OCI-M2 (cell line): Measurements from ENCODE around the gene HNRNPA1L2.
"Not testable (repeated sequence)": the region's sequence is repeated elsewhere in the genome, so short reads cannot be mapped to it uniquely, and the experiment has no call there.

Experiments used
- DNase-seq: peaks from one replicate; lab custom pipeline; 2025; ENCODE audit not compliant: unreplicated experiment; lab: John Stamatoyannopoulos, UW

The HNRNPA1L2 gene

DNA sequence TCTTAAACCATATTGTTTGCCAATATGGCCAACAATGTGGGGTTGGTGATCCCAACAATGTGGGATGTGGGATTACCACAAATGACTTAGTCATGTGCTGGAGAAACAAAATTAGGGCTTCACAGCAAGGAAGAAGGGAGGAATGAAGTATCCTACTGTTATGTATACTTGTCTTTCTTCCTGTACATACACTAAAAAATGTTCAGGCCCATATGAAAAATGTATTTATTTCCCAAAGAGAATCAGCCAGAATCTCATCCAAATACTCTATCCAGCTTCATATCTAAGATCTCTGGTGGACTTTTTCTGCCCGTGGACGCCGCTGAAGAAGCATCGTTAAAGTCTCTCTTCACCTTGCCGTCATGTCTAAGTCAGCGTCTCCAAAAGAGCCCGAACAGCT is at the start of gene HNRNPA1L2:
Gene HNRNPA1L2 (plus strand): TSS at position 301 of the 400 bp plus-strand sequence. CDS start 62 bp downstream, at position 363.
- DNase-seq, result no peak

DNA sequence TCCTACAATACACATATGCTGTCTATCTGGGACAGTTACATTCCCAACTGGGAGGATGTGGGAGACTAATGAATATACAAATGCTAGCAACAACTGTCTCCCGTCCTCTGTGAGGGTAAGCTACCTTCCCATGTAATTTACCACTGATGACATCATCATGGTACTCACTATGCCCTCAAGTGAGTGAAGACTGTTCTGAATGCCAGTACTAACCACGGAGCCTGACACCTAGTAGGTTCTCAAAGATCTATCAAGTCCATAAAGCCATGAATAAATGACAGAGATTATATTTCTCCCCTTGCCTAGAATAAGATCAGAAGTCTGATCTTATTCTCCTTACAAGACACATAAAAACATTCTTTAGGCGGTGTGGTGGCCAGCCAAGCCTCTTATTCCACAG is 49.1 kb upstream of the HNRNPA1L2 start:
- DNase-seq, result not testable (repeated sequence)

DNA sequence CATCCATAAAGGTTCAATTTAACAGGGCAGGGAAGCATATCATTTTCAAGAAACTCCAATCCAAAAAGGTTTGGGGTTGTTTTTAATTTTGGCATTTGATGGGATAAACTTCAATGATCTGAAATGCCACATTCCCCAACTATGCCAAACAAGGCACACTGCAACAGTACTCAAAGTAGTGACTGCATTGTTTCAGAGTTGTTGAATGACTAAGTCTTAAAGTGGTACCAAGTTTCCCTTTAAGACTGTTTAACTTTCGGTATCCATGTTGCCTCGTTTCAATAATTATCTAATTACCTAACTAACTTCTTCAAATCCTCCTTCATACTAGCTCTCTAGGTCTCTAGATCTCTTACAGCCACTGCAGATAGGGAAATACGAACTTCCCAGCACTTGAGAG is 48.4 kb upstream of the HNRNPA1L2 start:
- not testable (repeated sequence) for DNase-seq

DNA sequence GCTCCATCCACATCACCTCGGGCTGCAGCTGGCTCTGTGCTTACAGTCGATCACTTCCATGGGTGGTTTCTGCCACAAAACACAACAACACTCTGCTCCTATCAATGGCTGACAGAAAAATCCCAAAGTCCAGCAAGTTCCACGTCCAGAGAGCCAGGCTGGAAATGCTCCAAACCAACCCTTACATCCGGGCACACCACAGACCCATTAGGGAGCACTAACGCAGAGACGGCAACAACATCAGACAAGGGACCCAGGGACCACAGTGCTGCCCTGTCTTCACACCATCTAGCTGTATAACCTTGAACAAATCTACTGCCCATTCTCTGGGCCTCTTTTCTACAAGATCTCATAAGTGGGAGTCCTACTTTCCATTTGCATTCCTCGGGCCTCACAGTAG is 47.9 kb upstream of the HNRNPA1L2 start:
- not testable (repeated sequence) for DNase-seq

DNA sequence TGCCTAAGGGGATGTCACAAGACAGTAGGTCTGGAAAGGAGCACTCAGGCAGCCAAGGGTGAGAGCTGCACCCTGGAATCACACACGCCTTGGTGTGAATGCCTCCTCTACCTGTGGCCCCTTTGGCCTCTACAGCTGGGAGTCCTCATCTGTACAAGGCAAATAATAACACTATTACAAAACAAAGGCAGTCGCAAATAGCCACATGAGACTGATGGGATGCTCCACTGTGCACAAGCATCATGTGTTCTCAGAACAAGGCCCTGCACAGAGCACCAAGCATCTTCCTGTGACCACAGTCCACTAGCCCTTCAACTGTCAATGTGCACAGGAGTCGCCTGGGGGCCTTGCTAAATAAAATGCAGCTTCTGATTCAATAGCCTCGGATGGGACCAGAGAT is 44.6 kb upstream of the HNRNPA1L2 start:
- DNase-seq, result no peak

DNA sequence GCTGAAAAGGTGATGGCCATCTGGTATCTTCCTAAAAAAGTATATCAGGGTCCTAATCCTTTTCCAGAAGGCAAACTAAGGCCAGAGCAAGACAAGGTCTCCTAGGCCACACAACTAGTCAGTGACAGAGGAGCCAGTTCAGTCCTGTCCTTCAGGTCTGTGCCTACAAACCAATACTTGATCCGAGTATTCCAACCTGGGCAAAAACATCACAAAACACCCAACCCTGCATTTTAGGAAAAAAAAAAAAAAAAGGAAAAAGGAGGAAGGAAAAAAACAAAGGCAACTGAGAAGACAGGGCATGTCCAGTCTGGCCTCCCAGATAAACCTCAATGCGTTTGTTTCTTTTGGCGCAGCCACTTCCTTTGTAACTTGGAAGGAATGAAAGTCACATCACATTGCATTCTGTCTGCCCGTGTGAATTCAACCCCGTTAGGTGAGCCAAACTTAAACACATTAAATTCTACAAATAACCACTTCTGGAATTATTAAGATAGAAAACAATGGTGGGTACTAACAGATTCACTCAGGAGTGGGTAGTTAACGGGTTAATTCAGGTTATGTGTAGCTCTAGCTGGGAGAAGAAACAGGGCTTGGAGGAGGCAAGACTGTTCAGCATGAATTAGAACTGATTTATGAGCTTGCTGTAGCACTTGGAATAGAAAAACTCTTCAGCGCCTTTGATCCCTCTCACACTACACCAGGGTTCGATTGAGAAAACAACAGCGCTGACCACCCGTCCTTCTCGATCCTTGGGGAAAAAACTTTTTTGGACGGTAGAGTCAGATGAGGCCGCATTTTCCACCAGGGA is 43.0 kb upstream of the HNRNPA1L2 start:
- no peak for DNase-seq

DNA sequence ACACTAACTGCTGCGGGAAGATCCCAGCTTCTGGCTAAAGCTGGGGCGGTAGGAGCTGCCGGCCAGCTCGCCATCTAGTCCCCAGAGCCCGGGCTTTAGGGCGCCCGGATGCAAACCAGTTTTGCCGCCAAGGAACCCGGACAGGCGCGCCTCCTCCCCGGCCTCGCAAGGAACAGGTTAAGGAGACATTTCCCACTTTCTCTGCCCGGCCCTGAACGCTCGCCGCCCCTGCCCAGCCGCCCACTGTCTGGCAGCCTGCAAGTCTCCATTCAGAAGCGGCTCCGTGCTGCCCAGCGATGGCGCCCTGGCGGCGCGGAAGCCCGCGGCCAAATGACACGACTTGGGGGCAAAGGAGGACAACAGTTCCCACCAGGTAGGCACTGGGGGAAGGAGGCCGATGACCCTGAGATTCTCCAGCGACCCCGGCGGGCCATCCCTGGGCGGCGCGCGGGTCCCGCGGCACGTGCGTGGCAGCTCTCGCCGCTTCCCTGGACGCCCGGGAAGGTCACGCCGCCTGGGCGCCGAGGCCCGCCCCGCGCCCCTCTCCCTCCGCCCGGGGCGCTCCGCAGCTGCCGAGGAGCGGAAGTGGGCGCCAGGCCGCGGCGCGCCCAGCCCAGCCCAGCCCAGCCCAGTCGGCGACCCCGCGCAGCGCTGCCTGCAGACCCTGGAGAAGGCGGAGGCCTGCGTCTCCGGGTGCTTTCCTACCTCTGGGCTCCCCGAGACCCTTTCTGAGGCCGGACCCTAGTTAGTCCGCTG is 42.2 kb upstream of the HNRNPA1L2 start:
- no peak for DNase-seq

DNA sequence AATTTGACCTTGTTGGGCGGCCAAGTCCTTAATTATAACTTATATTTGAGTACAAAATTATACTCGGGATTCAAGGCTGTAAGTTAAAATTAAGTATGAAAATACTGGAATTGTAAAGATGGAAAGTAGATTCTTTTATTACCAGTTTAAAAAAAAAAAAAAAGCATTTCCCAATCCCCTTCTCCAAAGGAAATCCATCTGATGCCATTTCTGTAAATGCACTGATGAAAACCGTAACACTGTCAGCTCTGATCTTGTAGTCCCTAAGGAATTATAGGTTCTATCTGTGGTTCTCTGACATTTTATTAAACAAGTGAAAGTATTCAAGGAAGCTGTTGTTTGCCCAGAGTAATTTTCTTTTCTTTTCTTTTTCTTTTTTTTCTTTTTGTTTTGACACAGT is 41.6 kb upstream of the HNRNPA1L2 start:
- no peak for DNase-seq

DNA sequence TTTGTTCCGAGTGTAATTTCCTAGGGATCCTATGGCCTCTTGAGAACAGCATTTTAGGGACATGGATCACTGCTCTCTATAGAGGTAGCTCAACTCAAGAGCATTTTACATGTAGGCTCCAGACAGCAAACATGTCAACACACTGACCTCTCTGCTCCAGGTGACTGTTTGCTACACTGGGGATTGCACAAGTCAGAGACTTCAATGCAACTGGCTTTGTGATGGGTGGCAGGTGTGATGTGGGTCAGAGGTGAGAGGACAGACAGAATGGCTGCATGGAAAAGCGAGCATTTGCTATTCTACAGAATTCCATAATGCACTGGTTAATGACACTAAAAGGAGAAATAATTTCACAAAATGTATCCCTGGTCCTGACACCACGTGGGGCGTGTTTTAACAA is 38.9 kb upstream of the HNRNPA1L2 start:
- DNase-seq, result not testable (repeated sequence)

DNA sequence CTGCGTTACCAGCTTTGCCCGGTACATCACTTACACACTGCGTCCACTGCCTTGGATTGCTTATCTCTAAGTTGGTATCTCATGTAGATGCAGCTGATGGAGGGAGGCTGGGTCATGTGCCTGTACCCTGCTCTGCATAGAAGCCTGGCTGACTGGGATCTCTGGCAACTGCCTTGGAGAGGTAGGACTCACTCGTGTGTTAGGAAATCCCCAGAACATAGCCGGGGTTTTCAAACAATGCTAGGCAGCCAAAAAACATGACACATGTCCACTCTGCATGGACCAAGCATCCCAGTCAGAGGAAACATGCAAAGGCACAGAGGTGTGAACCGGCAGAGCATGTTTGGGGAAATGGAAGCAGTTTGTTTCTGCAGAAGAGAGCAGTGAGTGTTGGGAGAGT is 36.1 kb upstream of the HNRNPA1L2 start:
- DNase-seq, result not testable (repeated sequence)

DNA sequence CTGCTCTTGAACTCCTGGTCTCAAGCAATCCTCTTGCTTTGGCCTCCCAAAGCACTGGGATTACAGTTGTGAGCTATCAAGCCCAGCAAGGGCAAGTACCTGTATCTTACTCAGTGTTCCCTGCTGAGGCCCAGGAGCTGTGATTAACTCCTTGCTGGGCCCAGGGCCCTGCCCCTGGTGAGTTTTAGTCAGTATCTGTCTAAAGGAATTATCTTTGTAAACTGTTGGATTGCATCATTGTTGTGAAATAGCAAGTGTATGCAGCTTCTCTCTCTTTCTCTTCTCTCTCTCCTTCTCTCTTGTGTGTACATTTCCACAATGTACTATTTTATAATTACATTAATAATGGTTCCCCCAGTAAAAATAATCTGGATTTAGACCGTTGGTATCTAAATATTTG is 35.4 kb upstream of the HNRNPA1L2 start:
- not testable (repeated sequence) for DNase-seq

DNA sequence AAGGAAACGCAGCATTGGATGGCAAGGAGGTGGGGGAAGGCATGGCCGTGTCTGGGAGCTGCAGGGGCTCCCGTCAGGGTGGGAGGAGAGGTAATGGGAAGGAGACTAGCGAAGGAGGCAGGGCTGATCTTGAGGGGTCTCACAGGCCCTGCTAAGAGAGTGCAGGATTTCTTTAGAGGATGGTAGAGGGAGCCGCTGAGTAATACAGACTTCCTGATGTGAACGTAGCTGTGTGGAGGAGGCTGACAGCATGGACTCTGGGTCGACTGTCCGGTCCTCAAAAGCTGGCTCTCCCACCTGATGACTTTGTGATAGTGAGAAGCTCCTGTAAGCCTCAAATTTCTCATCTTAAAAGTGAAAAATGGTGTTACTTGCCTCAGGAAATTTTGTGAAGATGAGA is 34.0 kb upstream of the HNRNPA1L2 start:
- not testable (repeated sequence) for DNase-seq

DNA sequence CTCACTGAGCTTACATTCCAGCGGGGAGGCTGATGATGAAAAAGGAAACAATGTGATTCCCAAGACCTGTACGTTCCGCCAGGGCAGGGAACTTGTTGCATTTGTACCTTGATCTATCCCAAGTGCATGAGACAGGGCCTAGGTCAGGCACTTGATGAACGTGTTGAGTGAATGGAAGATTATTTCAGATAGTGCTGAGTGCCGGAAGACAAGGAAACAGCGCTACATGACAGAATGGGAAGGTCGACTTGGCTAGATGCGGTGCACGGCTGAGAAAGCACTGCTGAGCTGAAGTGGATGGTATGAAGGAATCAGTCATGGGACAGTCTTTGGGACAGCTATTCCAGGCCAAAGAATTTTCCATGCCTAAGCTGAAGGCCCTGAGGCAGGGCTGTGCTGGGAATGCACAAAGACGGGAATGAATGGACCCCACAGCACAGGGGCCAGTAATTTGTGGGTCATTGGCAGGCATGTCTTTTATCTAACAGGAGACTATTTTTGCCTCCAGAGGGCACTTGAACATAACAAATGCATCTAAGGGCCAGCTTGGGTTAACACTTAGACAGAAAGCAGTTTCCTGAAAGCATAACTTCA is 33.1 kb upstream of the HNRNPA1L2 start:
- DNase-seq, result not testable (repeated sequence)

DNA sequence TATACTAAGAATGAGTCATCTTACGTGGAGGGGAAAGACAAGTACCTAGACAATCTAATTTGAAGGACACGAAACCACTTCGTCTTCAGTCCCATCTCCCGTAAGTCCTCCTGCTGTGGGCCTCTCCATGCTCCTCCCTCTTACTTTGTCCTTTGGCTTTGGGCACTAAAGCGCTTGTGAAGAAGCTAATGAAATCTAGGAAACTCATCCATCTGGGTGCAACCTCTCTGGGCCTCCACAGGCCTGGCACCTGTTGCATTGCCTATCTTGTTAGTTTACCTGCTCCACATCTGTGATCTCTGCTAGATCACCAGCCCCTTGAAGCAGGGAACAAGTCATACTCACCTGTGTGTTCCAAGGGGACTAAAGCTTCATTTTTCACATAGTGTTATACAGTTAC is 32.1 kb upstream of the HNRNPA1L2 start:
- not testable (repeated sequence) for DNase-seq

DNA sequence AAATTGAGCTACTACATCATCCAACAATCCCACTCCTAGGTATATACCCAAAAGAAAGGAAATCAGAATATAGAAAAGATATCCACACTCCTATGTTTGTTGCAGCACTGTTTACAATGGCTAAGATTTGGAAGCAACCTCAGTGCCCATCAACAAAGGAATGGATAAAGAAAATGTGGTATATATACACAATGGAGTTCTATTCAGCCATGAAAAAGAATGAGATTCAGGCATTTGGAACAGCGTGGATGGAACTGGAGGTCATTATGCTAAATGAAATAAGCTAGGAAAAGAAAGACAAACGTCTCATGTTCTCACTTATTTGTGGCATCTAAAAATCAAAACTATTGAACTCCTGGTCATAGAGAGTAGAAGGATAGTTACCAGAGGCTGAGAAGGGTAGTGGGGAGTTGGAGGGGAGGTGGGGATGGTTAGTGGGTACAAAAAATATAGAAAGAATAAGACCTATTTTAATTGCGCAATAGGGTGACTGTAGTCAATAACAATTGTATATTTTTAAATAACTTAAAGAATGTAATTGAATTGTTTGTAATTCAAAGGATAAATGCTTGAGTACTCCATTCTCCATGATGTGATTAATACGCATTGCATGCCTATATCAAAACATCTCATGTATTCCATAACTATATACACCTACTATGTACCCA is 27.0 kb upstream of the HNRNPA1L2 start:
- no peak for DNase-seq

DNA sequence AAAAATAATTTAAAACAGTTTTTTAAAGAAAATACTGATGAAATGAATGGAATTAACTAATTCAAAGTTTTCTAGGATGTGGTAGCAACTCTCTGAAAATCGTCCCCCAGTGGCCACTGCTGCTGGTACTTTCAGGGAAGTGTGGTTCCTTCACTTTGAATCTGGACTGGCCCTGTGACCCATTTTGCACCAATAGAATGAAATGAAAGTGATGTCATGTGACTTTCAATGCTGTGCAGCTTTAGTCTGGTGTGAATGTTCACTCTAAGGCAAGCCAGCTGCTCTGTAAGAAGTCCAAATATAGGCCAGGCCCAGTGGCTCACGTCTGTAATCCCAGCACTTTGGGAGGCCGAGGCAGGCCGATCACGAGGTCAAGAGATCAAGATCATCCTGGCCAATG is 26.4 kb upstream of the HNRNPA1L2 start:
- DNase-seq, result no peak

DNA sequence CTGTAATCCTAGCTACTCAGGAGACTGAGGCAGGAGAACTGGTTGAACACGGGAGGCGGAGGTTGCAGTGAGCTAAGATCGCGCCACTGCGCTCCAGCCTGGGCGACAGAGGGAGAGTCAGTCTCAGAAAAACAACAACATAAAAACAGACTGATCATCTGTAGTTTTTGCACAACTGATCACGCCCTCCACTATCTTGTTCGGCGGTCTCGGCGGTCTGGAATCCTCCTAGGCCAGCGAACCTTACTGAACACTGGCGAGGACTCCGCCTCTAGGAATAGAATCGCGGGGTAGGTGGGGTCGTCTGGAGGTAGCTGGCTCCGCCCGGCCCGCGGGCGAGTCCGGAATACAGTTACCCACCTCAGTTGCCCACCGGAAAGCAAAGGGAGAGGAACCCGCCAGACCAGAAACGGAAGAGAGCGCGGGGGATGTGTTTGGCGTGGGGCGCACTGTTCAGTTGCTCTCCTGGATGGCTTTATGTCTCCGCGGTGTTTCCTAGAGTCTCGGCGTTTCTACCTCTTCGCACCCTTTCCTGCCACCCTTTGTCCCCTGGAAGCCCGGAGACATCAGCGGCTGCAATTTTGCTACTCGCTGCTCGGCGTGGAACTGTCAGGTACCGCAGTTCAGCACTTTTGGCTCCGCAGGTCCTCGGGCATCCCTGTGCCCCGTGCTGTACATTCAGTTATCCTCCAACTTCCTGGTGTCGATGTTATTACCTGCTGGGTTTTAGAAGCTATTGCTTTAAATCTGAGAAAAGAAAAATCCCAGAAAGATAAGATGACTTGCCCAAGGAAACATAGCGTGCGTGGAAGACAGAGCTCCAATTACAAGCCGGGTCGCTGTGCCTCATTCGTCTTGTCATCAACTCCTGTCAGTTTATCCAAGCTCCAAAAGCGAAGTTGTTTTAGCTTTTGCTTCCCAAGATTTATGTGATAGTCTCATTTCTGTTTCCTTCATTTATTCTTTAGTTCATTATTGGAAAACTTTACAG is 24.9 kb upstream of the HNRNPA1L2 start:
- peak; percentile 69 for DNase-seq

DNA sequence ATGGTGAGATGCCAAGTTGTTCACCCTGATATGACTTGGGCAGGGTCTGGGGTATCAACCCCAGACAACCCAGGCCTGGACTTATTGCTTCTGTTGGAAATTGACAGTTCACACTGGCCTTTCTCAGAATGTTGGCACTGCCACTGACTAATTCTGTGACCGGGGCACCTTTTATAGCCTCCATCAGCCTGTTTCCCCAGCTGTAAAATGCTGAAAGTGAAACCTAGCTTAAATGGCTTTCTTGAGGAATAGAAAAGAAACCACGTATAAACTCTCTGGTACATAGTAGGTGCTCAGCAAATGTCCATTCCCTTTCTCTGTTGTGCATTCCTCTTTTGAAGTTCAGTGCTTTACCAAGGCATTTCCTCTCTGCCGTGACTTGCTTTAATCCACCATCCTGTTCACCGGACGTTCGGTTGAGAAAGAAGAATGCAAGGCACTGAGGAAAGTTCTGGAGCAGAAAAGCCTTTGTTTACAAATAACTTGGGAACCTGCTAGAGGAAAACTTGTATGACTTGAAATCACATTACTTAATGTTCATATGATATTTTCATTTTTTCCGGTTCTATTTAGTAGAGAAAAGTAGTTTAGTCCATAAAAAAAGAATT is 11.0 kb upstream of the HNRNPA1L2 start:
- DNase-seq, result not testable (repeated sequence)

DNA sequence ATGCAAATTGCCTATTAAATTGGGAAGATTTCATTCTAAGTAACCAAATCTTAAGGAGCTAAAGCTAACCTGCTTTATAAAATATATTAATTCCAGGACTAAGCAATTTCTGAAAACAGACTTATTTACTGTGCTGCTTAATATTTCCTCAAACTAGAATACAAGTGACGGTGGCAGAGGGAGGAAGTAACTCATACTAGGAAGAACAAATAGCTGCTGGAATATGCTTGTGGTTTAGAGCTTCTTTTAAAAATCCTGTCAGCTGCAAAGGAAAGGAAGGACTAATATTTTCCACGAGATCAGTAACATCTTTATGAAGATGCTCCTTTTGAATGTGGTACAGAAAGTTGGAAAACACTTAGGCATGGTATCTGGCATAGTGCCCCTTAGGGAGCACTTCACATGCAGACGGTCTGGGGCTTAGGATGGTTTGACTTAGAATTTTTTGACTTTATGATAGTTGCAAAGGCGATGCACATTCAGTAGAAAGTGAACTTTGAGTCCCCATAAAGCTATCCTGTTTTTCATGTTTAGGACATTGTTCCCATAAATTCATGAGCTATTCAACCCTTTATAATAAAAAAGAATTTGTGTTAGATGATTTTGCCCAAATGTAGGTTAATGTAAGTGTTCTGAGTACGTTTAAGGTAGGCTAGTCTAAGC is 3.4 kb upstream of the HNRNPA1L2 start:
- no peak for DNase-seq
